Caco-2 (cell line): Measurements from ENCODE around the gene IQSEC1. TPM values are rescaled to one million over a fixed set of nuclear protein-coding genes. Genes with fewer than 3 reads are reported as not detected.

Experiments
- BruUV-seq: library from RNA; stranded (reverse); fragments of 400-500 nt; replicated peaks from 2 replicates; lab custom pipeline; 2021; lab: Mats Ljungman, UMichigan
- CTCF ChIA-PET: fragments of 300-600 bp; sonication (Branson Sonifier 250); formaldehyde crosslinking; loops from one replicate; lab custom pipeline; 2022; ENCODE audit warnings: antibody characterized with exemption; lab: Charles Lee
- POLR2A ChIA-PET: fragments of 300-600 bp; sonication (Branson Sonifier 250); formaldehyde crosslinking; loops from one replicate; lab custom pipeline; 2022; ENCODE audit warnings: antibody characterized with exemption; lab: Charles Lee
- DNase-seq, 2 experiments: peaks; one replicate each; pipeline versions ENCODE4 v3.0.0 to v3.0.0-alpha.2; 2020 to 2022
- H3K27me3 ChIP-seq: replicated peaks from 2 replicates; pipeline ENCODE4 v1.6.0; 2011; ENCODE audit warnings: low read length; ENCODE audit not compliant: control insufficient read depth, insufficient read depth
- H3K36me3 ChIP-seq: 2 replicates; pipeline ENCODE4 v1.5.1; 2011; ENCODE audit warnings: low read length; ENCODE audit not compliant: control insufficient read depth, insufficient read depth
- H3K4me1 ChIP-seq: fragments of 250-450 bp; sonication (Bioruptor Pico); 2 replicates; pipeline ENCODE4 v1.5.1; 2020; ENCODE audit warnings: mild to moderate bottlenecking
- H3K4me3 ChIP-seq: 2 replicates; pipeline ENCODE4 v1.5.1; 2011; ENCODE audit warnings: low read depth, mild to moderate bottlenecking, control low read depth, low read length
- H3K9me3 ChIP-seq: fragments of 250-450 bp; sonication (Bioruptor Pico); 2 replicates; pipeline ENCODE4 v1.5.1; 2020; ENCODE audit warnings: mild to moderate bottlenecking, moderate library complexity
- H3K27ac Mint-ChIP-seq: one replicate; pipeline ENCODE4 v1.8.0; 2022; ENCODE audit warnings: mixed read lengths; ENCODE audit not compliant: unreplicated experiment
- H3K27me3 Mint-ChIP-seq: one replicate; pipeline ENCODE4 v1.8.0; 2022; ENCODE audit warnings: mixed read lengths; ENCODE audit not compliant: insufficient read depth, unreplicated experiment
- H3K36me3 Mint-ChIP-seq: one replicate; pipeline ENCODE4 v1.8.0; 2022; ENCODE audit warnings: mild to moderate bottlenecking, mixed read lengths; ENCODE audit not compliant: insufficient read depth, unreplicated experiment
- H3K4me1 Mint-ChIP-seq: one replicate; pipeline ENCODE4 v1.8.0; 2022; ENCODE audit warnings: low read depth, mixed read lengths; ENCODE audit not compliant: unreplicated experiment
- H3K4me3 Mint-ChIP-seq: one replicate; pipeline ENCODE4 v1.8.0; 2022; ENCODE audit warnings: mild to moderate bottlenecking, moderate library complexity, mixed read lengths; ENCODE audit not compliant: unreplicated experiment
- H3K9me3 Mint-ChIP-seq: one replicate; pipeline ENCODE4 v1.8.0; 2022; ENCODE audit warnings: mixed read lengths; ENCODE audit not compliant: unreplicated experiment
- CTCF ChIP-seq, 2 experiments: fragments of 200-600 bp in 1 of 2; IDR thresholded peaks; 1 replicate in 1 of 2; 2 replicates in 1 of 2; pipeline versions ENCODE4 v1.5.1 to v1.8.0; 2011 to 2022; ENCODE audit warnings: antibody characterized with exemption in 1 of 2, control low read depth in 1 of 2, inconsistent platforms in 1 of 2, low read depth in 1 of 2, low read length in 1 of 2, mild to moderate bottlenecking in 1 of 2, moderate library complexity in 1 of 2; ENCODE audit not compliant: insufficient read depth in 1 of 2, severe bottlenecking in 1 of 2, unreplicated experiment in 1 of 2
- intact Hi-C: fragments of 100-400 bp; cut with micrococcal nuclease; formaldehyde crosslinking; loops from one replicate; pipeline ENCODE4 v1.10.0; 2022; ENCODE audit not compliant: unreplicated experiment
- total RNA-seq: library from RNA; stranded (reverse); gene quantifications from 2 replicates; pipeline ENCODE4 v1.2.3, GENCODE V29; 2022

Gene IQSEC1
- total RNA-seq, 1 experiment from 2014 or later, result 40.0 TPM

- no peak for DNase-seq
- CTCF ChIA-PET, result interaction anchor here (1.0 kb wide), 1 partner anchor 10 kb away, joined by 5 read pairs; no protein-coding TSS in a partner anchor
- POLR2A ChIA-PET, result no interaction called here
- Histone ChIP-seq H3K4me1 (no peaks in the 10 kb centered on the region), H3K36me3 (no peaks in the 10 kb centered on the region), H3K9me3 (no peaks in the 10 kb centered on the region), H3K27me3 (no peaks in the 10 kb centered on the region), H3K4me3 (no peak overlapping the region)
- intact Hi-C loops, result no loop called here
- no peaks in the 10 kb centered on the region for H3K27me3 Mint-ChIP-seq
- H3K36me3 Mint-ChIP-seq, result no peaks in the 10 kb centered on the region
- no peaks in the 10 kb centered on the region for H3K9me3 Mint-ChIP-seq
- no TSS peak for BruUV-seq
- H3K4me3 Mint-ChIP-seq, result no peak overlapping the region
- TF ChIP-seq CTCF (IDR thresholded peaks at IDR 0.05; ENCODE audit: insufficient read depth in 1 of 2, low read depth in 1 of 2, low read length in 1 of 2, severe bottlenecking in 1 of 2, unreplicated experiment in 1 of 2), result no peak
- H3K27ac Mint-ChIP-seq, result no peak overlapping the region
- H3K4me1 Mint-ChIP-seq, result peaks cover 8% of the 10 kb centered on the region
These were observed 195.1 kb downstream of the IQSEC1 start for GRCh38 chr3:12878141-12878574.

GRCh38 chr3:12877040-12877439, 196.2 kb downstream of the IQSEC1 start:
- no peaks in the 10 kb centered on the region for H3K4me1 ChIP-seq
- H3K4me3 Mint-ChIP-seq, result no peak overlapping the region
- no peaks in the 10 kb centered on the region for H3K36me3 ChIP-seq
- no peak for TF ChIP-seq CTCF (IDR thresholded peaks at IDR 0.05; ENCODE audit: insufficient read depth in 1 of 2, low read depth in 1 of 2, low read length in 1 of 2, severe bottlenecking in 1 of 2, unreplicated experiment in 1 of 2)
- ChIA-PET POLR2A (no interaction called here), CTCF (no interaction called here)
- H3K9me3 Mint-ChIP-seq, result no peaks in the 10 kb centered on the region
- intact Hi-C loops, result no loop called here
- no peaks in the 10 kb centered on the region for H3K27me3 ChIP-seq
- no peaks in the 10 kb centered on the region for H3K27me3 Mint-ChIP-seq
- H3K27ac Mint-ChIP-seq, result no peak overlapping the region
- no peak overlapping the region for H3K4me3 ChIP-seq
- H3K9me3 ChIP-seq, result no peaks in the 10 kb centered on the region
- no peaks in the 10 kb centered on the region for H3K36me3 Mint-ChIP-seq
- H3K4me1 Mint-ChIP-seq, result peaks cover 8% of the 10 kb centered on the region
- DNase-seq, result no peak
- no TSS peak for BruUV-seq

DNA sequence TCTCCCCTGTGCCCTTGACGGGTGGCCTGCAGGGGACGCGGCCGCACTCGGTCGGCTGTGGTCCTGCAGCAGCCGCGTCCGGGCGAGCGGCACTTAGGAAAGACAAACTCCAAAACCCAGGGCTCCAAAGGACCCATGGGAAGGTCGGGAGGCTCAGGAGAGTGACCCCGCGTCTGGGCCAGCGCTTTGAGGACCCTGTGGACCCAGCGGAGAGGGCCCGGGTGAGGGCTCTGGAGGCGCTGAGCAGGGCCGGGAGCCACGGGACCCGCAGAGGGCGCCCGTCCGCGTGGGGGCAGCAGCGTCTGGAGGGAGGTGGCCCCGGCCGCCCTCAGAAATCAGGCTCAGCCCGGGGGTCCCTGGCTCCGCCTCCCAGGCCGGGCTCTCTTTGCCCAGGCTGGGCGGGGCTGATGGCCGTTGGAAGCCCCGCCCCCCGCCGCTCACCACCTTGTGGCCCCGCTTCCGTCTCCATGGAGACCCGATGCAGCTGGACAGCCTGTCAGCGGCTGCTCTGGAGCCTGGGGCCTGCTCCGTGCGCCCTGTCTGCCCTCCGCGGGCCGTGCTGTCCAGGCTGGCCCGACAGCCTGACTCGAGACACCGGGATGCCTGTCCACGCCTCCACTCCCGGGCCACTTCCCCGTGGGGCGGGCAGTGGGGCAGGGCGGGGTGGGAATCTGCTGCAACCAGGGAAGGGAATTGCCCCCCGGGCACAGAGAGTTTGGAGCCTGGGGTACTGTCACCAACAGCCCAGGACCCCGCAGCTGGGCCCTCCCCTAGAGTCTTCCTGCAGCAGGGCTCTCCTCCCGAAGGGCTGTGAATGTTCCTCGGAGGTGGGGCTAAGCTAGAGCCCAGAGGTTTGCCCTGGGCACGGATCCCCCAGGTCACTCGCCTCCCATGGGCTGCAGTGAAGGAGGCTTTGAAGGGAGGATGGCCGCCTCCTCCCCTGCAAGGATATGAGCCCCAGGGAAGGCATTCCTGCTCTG, 197.1 kb downstream of the IQSEC1 start:
- POLR2A ChIA-PET, result no interaction called here
- H3K27ac Mint-ChIP-seq, result no peak overlapping the region

More for the DNA sequence above, 197.1 kb downstream of the IQSEC1 start:
- no peak for DNase-seq
- intact Hi-C loops, result no loop called here
- no TSS peak for BruUV-seq
- TF ChIP-seq CTCF (IDR thresholded peaks at IDR 0.05; ENCODE audit: insufficient read depth in 1 of 2, low read depth in 1 of 2, low read length in 1 of 2, severe bottlenecking in 1 of 2, unreplicated experiment in 1 of 2), result no peak
- H3K36me3 Mint-ChIP-seq, result no peaks in the 10 kb centered on the region
- Histone ChIP-seq H3K36me3 (no peaks in the 10 kb centered on the region), H3K4me1 (no peaks in the 10 kb centered on the region), H3K27me3 (no peaks in the 10 kb centered on the region), H3K4me3 (no peak overlapping the region), H3K9me3 (no peaks in the 10 kb centered on the region)
- no peaks in the 10 kb centered on the region for H3K9me3 Mint-ChIP-seq
- H3K4me3 Mint-ChIP-seq, result no peak overlapping the region
- peaks cover 8% of the 10 kb centered on the region for H3K4me1 Mint-ChIP-seq
- CTCF ChIA-PET, result no interaction called here
- no peaks in the 10 kb centered on the region for H3K27me3 Mint-ChIP-seq
